ENCODE measurements around the gene UNC93B1.

Gene UNC93B1

DNA sequence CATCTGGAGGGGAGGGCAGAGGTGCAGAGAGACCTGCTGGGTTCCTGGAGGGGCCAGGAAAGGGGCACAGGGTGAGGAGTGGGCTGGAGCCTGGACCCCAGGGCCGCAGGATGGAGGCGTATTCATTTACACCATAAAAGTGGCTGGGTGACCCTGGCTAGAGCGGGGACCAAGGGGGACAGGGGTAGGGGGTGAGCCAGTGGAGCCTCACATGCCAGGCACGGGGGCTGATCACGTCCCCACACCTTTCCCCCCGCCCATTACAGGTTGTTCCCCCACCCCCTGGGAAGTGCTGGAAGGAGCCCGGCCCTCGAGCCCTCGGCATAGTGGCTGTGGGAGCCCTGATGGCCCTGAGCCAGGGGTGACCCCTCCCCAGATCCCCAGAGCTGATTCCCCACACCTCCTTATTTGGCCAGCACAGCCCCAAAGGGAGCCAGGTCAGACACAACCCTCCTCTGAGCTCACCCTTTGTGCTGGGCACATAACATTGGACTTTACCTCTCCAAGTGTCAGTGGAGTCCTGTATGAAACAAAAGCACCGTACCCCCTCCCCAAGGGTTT, 35.7 kb upstream of the UNC93B1 start:
- no peak for DNase-seq

DNA sequence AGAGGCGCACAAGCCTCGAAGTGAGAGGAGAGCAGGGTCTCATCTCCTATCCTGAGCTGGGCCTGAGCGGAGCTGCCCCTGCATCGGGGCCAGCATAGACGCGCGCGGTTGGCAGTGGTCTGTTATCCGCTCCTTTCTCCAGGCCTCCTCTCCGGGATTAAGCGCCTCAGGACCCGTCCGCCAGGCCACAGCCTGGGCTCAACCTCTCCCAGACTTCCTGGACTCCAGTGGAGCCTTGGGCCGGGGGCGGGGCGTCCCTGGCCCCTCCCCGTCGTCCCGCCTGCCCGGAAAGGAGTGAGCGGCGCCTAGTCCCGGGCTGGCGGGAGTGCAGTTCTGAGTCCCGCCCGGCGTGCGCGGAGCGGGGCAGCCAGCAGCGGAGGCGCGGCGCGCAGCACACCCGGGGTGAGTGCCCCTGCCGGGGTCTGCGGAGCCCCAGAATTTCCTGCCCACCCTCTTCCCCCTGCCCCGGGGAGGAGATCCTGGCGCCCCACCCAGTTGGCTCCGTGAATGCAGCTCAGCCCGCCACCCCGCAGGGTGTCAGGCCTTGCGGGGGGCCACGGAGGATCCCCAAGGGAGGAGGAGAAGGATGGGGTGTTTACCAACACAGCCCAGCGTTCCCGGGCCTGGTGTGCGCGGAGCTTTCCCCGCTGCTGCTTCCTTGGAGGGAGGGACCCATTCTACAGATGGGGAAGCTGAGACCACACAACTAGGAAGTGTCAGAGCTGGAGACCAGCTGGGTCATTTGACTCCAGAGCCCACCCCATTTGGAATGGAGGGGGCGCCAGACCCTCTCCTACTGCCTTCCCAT, 35.0 kb upstream of the UNC93B1 start, which contains the start of gene TCIRG1:
TSS of gene TCIRG1 (plus strand) at position 308 of the 808 bp plus-strand sequence. CDS start 2,247 bp downstream, outside the sequence.
- no peak for DNase-seq

DNA sequence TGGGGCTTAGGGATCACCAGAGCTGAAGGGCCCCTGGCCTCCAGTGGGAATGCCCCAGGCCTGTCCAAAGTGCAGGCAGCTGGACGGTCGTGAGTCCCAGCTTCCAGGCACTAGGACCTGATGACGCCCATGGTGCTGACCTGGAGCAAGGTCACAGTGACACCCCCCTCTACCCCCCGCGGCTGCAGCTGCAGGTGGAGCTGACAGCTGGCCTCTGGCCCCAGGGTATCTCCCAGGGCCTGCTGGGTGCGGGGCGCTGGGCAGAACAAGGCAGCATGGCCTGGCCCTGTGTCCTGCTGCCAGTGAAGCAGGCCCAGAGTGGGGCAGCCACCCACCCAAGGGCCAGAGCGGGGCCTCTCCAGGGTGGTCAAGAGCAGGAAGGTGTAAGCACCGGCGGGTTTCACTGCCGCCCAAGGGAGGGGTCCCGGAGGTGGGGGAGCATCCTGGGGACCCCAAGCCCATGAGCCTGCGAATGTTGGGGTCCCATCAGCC, 34.4 kb upstream of the UNC93B1 start:
- DNase-seq, result no peak

DNA sequence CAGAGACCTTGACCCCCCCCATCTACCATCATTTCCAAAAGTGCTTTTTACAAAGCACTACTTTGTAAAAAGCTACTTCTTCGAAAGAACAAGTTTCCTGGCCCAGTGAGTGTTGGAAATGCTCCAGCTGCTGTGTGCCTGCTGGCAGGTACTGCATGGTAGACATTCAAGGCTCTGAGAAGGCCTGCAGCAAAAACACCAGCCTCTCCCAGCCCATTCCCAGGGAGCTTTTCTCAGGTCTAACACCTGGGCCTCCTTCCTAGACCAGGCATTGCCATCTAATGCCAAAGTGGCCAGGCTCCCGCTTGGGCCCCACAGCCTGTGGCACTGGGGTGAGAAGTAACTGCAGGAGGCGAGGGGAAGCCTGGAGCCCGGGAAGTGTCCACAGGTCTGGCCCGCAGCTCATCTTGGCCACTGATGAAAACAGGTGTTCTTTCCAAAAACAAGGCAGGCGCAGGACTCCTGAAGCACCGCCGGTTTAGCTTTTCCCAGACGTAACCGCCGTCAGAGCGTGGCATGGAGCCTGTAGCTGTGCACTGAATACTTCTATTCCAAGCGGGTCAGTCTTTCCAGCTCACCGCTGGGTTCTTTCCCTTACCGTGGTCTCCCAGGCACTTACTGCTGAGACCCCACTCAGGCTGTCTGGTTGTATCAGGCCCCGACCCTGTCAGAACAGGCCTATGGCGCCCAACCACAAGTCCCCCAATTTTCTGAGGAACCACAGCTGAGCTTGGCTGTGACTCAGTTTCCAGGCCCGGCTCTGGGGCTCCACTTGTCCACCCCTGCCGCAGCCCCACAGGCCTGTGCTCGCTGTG, 33.7 kb upstream of the UNC93B1 start:
- DNase-seq, result no peak

DNA sequence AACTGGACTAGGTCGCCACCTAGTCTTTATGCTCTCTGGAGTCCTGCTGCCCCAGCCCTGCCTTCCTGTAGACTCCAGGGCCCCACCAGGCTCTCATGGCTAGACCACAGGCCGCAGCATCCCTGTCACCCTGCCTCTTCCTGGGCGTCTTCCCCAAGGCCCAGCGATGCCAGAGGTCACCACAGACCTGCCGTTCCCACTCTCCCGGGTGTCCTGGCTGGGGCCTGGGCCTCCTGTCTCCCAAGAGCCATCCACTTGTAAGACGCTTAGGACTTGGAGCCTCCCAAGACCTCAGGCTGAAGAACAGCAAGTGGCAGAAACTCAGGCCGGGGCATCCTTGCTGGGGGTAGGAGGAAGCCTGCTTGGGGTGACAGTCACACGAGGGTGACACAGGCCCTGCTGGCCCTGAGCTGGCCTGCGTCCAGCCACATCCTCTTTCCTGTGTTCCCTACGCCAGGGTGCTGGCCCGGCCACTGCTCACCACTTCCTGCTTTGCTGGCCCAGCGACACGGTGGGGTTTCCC, 32.9 kb upstream of the UNC93B1 start:
- DNase-seq, result no peak

DNA sequence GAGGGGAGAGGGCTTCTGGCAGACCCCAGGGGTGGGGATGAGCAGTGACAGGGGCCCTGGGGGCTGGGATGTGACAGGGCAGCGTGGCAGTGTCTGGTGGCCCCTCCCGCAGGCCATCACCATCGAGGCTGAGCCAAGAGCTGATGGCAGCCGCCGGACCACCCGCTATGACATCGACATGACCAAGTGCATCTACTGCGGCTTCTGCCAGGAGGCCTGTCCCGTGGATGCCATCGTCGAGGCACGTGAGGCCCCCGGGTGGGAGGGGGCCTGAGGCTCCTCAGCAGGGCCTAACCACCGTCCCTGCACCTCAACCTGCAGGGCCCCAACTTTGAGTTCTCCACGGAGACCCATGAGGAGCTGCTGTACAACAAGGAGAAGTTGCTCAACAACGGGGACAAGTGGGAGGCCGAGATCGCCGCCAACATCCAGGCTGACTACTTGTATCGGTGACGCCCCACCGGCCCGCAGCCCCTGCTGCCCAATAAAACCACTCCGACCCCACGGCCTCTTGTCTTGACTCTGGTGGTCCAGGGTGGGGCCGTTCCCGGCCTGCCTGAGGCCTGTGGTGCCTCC, 32.3 kb upstream of the UNC93B1 start:
- DNase-seq, result no peak

DNA sequence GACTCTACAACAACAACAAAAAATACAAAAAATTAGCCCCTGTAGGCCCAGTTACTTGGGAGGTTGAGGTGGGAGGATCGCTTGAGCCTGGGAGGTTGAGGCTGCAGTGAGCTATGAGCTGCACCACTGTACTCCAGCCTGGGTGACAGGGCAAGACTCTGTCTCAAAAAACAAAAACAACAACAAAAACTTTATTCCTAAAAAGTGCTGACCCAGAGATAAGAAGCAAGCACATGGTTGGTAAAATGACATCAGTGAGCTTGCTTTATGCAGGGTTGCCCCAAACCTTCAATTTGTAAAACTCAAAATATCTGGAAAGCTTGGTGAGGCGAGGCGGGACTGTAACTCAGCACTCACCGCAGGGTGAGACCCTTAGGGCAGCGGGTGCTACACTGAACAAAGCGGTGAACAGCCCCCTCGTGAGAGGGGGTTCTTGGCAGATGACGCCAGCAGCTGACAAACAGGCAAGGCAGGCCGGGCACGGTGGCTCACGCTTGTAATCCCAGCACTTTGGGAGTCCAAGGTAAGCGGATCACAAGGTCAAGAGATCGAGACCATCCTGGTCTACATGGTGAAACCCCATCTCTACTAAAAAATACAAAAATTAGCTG, 31.5 kb upstream of the UNC93B1 start:
- DNase-seq, result no peak

DNA sequence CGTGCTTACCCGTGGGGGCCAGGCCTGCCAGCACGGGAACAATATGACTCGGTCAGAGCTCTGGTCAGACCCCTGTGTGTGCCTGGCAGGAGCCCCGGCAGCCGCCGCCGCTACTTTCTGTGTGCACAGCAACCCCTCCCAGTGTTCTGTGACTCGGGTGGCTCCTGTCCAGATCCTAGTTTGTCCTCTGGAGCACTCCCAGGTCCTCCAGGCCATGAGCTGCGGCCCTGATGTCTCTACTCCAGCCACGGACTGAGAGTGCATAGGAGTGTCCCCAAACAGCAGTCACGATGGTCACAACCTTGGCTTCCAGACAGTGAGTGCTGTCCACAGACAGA, 29.8 kb upstream of the UNC93B1 start:
- DNase-seq, result no peak

DNA sequence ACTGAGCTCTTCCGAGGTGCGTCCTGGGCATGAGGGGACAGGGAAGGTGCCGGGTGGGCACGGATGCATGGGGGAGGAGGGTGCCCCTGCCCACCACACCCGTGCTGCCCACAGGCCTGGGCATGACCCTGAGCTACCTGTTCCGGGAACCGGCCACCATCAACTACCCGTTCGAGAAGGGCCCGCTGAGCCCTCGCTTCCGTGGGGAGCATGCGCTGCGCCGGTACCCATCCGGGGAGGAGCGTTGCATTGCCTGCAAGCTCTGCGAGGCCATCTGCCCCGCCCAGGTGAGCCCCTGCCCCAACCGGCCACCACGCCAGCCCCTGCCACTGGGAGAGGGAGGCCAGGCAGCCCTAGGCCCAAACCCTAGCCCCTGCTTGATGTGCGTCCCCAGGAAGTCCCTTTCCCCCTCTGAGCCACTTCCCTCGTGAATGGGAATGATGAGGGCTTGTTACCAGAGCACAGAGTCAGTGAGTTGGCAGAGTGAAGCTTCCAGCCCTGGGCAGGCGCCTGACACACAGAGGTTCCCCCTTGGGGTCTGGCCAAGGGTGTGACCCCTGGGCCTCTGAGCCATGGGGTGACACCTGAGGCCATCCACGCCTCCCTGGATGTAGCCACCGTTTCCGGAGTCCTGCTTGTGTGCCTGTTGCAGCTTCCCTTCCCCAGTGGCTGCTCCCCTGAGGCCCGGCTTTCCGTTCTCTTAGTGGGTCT, 29.3 kb upstream of the UNC93B1 start:
- no peak for DNase-seq

DNA sequence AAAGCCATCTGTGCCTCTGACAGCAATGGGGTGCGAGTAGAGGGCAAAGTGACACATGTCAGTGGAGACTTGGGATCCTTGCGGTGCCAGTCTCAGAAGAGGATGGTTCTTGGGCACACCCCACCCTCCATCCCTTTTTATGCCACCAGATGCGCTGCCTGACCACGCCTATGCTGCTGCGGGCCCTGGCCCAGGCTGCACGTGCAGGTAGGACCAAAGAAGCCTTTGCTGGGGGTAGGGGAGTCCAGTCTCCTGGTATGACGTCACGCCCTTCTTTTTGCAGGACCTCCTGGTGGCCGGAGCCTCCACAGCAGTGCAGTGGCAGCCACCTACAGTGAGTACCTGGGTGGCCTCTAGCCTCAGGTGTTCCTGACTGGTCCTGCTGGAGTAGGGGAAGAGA, 28.1 kb upstream of the UNC93B1 start:
- DNase-seq, result no peak

DNA sequence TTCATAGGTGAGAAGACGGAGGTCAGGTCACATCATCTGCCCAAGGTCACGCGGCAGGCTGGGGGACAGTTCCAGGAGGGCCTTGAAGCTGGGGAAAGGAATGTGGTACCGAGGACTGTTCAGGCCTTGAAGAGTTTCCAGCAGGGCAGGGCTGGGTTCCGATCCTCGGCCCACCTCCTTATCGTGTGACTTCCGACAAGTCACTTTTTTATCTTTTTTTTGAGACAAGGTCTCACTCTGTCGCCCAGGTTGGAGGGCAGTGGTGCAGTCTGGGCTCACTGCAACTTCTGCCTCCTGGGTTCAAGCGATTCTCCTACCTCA, 27.2 kb upstream of the UNC93B1 start:
- DNase-seq, result no peak

DNA sequence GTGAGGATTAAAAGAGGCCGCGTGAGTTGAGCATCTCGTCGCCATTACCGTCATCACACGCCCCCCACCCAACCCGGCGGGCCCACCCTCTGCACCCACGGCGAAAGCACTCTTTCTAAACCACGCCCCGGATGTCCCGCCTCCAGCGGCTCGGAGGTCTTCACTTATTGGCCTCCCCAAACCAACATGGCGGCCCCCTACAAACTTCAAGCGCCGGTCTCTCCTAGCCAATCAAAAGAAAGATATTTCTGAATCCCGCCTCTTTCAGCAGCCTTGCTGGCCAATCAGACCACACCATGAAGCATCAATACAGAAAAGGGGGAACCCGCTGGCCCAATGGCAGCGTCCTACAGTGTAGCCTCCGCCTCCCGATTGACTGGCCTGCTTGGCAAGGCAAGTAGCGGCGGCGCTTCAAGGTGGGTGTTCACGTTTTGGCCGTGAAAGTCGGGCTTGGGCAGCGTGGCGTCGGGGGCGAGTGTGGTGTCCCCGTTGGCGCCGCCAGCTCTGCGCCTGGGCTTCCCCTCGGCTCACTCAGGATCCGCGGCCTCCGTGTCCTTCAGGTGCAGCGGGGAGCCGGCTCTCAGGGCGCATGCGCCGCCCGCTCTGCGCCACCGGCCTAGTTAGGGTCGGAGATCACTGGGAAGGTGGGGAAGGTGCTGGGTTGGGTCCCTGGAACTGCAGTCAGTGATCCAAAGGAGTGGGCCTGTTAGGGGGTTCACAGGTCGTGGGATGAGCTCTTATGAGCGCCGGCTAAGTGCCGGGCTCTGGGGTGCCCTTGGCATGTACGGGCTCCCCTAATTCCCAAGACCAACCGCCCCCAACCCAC, 26.6 kb upstream of the UNC93B1 start, which contains the start of gene NDUFS8:
TSS of gene NDUFS8 (plus strand) at position 364 of the 826 bp plus-strand sequence. CDS start 1,471 bp downstream, outside the sequence.
- peak; percentile 98 for DNase-seq

DNA sequence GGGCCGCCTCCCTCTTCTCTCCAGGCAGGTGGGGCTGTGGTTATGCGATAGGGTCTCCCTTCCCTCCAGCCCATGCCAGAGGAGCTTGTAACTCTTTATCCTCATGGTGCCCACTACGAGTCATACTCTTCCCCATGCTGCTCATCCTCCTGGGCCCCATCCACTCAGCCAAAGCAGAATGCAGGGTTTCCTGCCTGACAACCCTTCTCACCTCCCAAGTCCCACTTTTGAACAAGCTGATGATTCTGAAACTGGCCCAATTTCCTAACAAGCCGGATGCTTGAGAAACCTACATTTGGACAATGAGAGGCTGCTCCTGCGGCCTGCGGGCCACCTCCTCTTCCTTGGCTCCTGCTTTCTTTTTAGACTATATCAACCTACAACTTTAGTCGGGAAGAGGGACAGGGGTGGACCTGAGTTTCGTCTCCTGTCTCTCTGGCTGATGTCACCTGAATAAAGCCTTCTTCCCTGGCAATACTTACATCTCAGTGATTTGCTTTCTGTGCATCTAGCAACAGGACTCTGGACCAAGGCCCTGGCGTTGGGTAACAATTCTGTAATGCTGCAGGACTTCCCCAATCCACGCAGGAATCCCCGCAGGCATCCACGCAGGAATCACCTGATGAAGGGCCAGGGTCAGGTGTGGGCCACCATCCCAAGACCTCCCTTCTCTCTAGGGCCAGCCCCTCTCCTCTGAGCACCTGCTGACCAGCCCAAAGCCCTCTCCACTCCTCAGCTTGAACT, 25.1 kb upstream of the UNC93B1 start:
- DNase-seq, result no peak

DNA sequence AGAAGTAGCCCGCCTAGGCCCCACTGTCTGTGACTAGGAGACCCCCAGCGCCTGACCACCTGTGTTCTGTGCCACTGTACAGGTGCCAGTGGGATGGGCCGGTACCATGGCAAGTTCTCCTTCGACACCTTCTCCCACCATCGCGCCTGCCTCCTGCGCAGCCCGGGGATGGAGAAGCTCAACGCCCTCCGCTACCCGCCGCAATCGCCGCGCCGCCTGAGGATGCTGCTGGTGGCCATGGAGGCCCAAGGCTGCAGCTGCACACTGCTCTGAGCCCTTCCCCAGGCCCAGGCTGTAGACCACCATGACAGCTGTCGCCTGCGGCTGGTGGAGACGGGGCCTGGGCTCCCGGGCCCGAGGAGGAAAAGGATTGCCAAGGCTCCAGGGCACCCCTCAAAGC, 23.8 kb upstream of the UNC93B1 start:
- DNase-seq, result no peak

DNA sequence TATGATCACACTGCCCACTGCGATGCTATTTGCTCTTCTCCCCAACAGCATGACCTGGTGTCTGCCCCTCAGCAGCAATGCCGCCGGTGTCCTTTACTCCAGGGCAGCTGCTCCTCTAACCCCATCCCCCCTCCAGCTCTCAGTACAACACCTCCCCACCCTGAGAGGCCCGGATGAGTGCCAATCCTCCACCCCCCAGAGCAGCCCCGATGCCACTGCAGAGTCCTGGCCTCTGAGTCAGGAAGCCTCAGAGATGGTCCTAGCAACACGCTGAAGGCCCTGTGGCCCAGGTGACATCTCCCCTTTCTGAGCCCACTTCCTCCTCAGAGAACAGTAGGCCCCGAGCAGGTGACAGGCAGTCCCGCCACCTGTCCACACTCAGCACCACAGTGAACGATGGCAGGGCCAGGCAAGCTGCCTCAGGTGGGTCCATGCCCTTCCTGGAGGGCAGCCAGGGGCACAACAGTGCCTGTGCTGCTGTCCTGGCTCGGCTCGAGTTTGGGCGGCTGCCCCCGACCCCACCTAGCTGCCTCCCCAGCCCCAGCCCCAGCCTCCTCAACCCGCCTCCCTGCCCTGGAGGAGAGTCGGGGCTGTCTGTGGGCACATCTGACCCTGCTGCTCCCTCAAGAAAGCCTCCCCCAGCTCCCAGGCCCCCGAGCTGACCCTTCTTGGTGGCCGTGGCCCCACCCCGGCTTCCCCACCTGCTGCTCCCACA, 22.7 kb upstream of the UNC93B1 start:
- DNase-seq, result no peak

DNA sequence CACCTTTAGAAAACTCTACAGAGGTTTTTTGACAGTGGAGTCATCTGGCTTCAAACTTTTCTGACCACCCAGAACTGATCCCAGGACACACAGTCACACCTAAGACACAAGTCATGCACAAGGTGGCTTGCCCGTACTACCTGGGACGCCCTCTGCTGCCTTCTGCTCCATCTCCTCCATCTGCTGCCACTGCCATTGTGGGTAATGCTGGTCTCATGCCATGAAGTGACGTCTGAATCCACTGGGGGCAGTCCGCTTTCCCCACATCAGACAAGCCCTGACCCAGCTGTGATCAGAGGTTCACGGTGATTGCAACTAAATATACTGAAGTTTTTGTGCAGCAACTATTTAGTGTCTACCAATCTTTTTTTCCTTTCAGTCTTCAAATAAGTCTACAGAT, 21.1 kb upstream of the UNC93B1 start:
- DNase-seq, result no peak

DNA sequence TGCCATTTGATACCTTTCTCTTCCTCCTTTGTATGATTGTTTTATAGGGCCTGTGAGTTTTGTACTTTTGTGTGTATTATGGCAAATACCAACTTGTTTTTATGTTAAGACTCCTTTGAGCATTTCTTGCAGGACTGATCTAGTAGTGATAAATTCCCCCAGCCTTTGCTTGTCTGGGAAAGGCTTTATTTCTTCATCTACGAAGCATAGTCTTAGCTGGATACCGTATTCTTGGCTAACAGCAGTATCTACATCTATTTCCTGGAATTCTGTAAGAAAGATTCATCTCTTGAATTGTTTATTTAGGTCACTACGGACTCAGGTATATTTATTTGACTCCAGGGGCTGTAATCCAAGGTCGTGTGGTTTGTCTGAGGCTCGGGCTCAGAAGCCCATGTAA, 20.6 kb upstream of the UNC93B1 start:
- no peak for DNase-seq

DNA sequence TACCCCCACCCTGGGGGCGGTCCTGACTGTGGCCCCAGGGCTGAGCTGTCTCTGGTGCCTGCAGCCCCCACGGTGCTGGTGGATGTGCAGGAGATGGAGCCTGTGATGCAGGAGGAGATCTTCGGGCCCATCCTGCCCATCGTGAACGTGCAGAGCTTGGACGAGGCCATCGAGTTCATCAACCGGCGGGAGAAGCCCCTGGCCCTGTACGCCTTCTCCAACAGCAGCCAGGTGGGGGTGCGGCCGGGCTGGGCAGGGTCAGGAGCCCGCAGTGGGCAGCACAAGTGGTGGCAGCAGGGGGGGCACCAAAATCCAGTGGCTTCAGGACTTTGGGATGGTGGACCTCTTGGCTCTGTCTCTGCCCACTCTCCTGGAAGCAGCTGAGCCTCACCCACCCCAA, 18.6 kb upstream of the UNC93B1 start:
- DNase-seq, result no peak

DNA sequence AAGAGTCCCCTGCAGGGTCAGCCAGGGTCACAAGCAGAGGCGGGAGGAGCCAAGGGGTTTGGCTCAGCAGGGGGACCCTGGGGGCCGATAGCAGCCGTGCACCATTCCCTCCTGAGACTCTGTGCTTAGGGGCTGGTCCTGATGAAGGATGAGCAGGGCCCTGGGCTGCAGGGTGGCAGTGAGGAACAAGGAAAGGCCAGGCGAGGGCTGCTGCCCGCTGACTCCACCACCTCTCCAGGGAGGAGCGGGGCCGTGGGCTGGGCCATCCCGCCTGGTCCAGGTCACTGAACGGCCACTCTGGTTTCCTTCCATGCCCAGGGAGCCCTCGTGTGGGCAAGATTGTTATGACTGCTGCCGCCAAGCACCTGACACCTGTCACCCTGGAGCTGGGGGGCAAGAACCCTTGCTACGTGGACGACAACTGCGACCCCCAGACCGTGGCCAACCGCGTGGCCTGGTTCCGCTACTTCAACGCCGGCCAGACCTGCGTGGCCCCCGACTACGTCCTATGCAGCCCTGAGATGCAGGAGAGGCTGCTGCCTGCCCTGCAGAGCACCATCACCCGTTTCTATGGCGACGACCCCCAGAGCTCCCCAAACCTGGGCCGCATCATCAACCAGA, 17.4 kb upstream of the UNC93B1 start:
- no peak for DNase-seq

Data from NCI-H1105 (cell line).